Calu3 (cell line): Measurements from ENCODE around the gene GREM2. TPM values are rescaled to one million over a fixed set of nuclear protein-coding genes. Genes with fewer than 3 reads are reported as not detected.

ENCODE experiments used
- BruUV-seq: library from RNA; stranded (reverse); fragments of 400-500 nt; replicated peaks from 2 replicates; lab custom pipeline; 2021; lab: Mats Ljungman, UMichigan
- CTCF ChIA-PET: fragments of 300-600 bp; sonication (Branson Sonifier 250); formaldehyde crosslinking; loops from one replicate; lab custom pipeline; 2022; ENCODE audit warnings: antibody characterized with exemption; lab: Charles Lee
- DNase-seq: peaks from one replicate; pipeline ENCODE4 v3.0.0; 2022
- H3K27ac Mint-ChIP-seq: one replicate; pipeline ENCODE4 v1.8.0; 2022; ENCODE audit warnings: mixed read lengths; ENCODE audit not compliant: unreplicated experiment
- H3K27me3 Mint-ChIP-seq: one replicate; pipeline ENCODE4 v1.8.0; 2022; ENCODE audit warnings: mixed read lengths; ENCODE audit not compliant: unreplicated experiment
- H3K36me3 Mint-ChIP-seq: one replicate; pipeline ENCODE4 v1.8.0; 2022; ENCODE audit warnings: mild to moderate bottlenecking, moderate library complexity, mixed read lengths; ENCODE audit not compliant: insufficient read depth, unreplicated experiment
- H3K4me1 Mint-ChIP-seq: one replicate; pipeline ENCODE4 v1.8.0; 2022; ENCODE audit warnings: mild to moderate bottlenecking, low read depth, mixed read lengths; ENCODE audit not compliant: unreplicated experiment
- H3K4me3 Mint-ChIP-seq: one replicate; pipeline ENCODE4 v1.8.0; 2022; ENCODE audit warnings: mild to moderate bottlenecking, low read depth, moderate library complexity, mixed read lengths; ENCODE audit not compliant: unreplicated experiment
- H3K9me3 Mint-ChIP-seq: one replicate; pipeline ENCODE4 v1.8.0; 2022; ENCODE audit warnings: low read depth, mixed read lengths; ENCODE audit not compliant: unreplicated experiment
- CTCF ChIP-seq: fragments of 200-600 bp; IDR thresholded peaks from one replicate; pipeline ENCODE4 v1.8.0; 2022; ENCODE audit warnings: antibody characterized with exemption; ENCODE audit not compliant: unreplicated experiment
- intact Hi-C: fragments of 100-400 bp; cut with micrococcal nuclease; formaldehyde crosslinking; loops from one replicate; pipeline ENCODE4 v1.10.0; 2022; ENCODE audit not compliant: unreplicated experiment
- total RNA-seq: library from RNA; stranded (reverse); gene quantifications from 2 replicates; pipeline ENCODE4 v1.2.3, GENCODE V29; 2022

Gene GREM2
- total RNA-seq, 1 experiment from 2014 or later = not detected

- Mint-ChIP-seq H3K9me3 (peaks cover 2% of the 10 kb centered on the region), H3K36me3 (no peaks in the 10 kb centered on the region), H3K27ac (no peak overlapping the region), H3K4me1 (no peaks in the 10 kb centered on the region), H3K4me3 (no peak overlapping the region), H3K27me3 (peaks cover 9% of the 10 kb centered on the region)
- no peak for TF ChIP-seq CTCF
- intact Hi-C loops = no loop called here
- BruUV-seq = no TSS peak
- no peak for DNase-seq
- CTCF ChIA-PET = no interaction called here
Measured at GRCh38 chr1:240503558-240503957, 108.4 kb downstream of the GREM2 start.

- H3K4me1 Mint-ChIP-seq = no peaks in the 10 kb centered on the region
- CTCF ChIA-PET = no interaction called here
- peaks cover 9% of the 10 kb centered on the region for H3K27me3 Mint-ChIP-seq
- H3K27ac Mint-ChIP-seq = no peak overlapping the region
- intact Hi-C loops = no loop called here
- DNase-seq = no peak
- no peak overlapping the region for H3K4me3 Mint-ChIP-seq
- no peaks in the 10 kb centered on the region for H3K36me3 Mint-ChIP-seq
- peaks cover 2% of the 10 kb centered on the region for H3K9me3 Mint-ChIP-seq
- no peak for TF ChIP-seq CTCF
- no TSS peak for BruUV-seq
Measured at GRCh38 chr1:240503036-240503435, 108.9 kb downstream of the GREM2 start.

- no peaks in the 10 kb centered on the region for H3K4me1 Mint-ChIP-seq
- no peak overlapping the region for H3K27ac Mint-ChIP-seq
- no peak overlapping the region for H3K4me3 Mint-ChIP-seq
- TF ChIP-seq CTCF = no peak
- H3K27me3 Mint-ChIP-seq = peaks cover under 1% of the 10 kb centered on the region
- no TSS peak for BruUV-seq
- CTCF ChIA-PET = no interaction called here
- DNase-seq = no peak
- H3K9me3 Mint-ChIP-seq = peaks cover 6% of the 10 kb centered on the region
- intact Hi-C loops = no loop called here
- no peaks in the 10 kb centered on the region for H3K36me3 Mint-ChIP-seq
Measured at GRCh38 chr1:240501115-240501514, 110.8 kb downstream of the GREM2 start.

- BruUV-seq = no TSS peak
- Mint-ChIP-seq H3K27ac (no peak overlapping the region), H3K4me3 (no peak overlapping the region), H3K27me3 (no peaks in the 10 kb centered on the region), H3K36me3 (no peaks in the 10 kb centered on the region), H3K4me1 (no peaks in the 10 kb centered on the region), H3K9me3 (peaks cover 6% of the 10 kb centered on the region)
- CTCF ChIA-PET = no interaction called here
- DNase-seq = no peak
- no peak for TF ChIP-seq CTCF
- intact Hi-C loops = no loop called here
Measured at GRCh38 chr1:240500647-240501046, 111.3 kb downstream of the GREM2 start.
